WTC11 (cell line): ENCODE data around the gene CERT1. TPM values are rescaled to one million over a fixed set of nuclear protein-coding genes. Genes with fewer than 3 reads are reported as not detected.

Experiments used
- ATAC-seq: fragments of 200-7000 bp; cut with Tn5 transposase; 2 replicates; pipeline ENCODE4 v1.10.0; 2021; ENCODE audit warnings: mild to moderate bottlenecking, moderate library complexity
- CTCF ChIA-PET: fragments of 300-600 bp; sonication (Branson Sonifier 250); formaldehyde crosslinking; loops from one replicate; lab custom pipeline; 2021; ENCODE audit warnings: antibody characterized with exemption; lab: Charles Lee
- POLR2A ChIA-PET: fragments of 350-600 bp; sonication (Branson Sonifier 250); formaldehyde crosslinking; loops from one replicate; lab custom pipeline; 2021; ENCODE audit warnings: antibody characterized with exemption; lab: Charles Lee
- DNase-seq: peaks from one replicate; pipeline ENCODE4 v3.0.0; 2021; ENCODE audit warnings: low spot score
- H3K27ac Mint-ChIP-seq: 2 replicates; pipeline ENCODE4 v1.8.0; 2021; ENCODE audit warnings: mixed read lengths
- H3K27me3 Mint-ChIP-seq: 2 replicates; pipeline ENCODE4 v1.8.0; 2021; ENCODE audit warnings: low read depth, mild to moderate bottlenecking, moderate library complexity, mixed read lengths
- H3K36me3 Mint-ChIP-seq: 2 replicates; pipeline ENCODE4 v1.8.0; 2021; ENCODE audit warnings: mixed read lengths
- H3K4me1 Mint-ChIP-seq: 2 replicates; pipeline ENCODE4 v1.8.0; 2022; ENCODE audit warnings: mixed read lengths
- H3K4me3 Mint-ChIP-seq: 2 replicates; pipeline ENCODE4 v1.8.0; 2021; ENCODE audit warnings: mild to moderate bottlenecking, moderate library complexity, mixed read lengths
- H3K9me3 Mint-ChIP-seq: 2 replicates; pipeline ENCODE4 v1.8.0; 2021; ENCODE audit warnings: mixed read lengths
- ATF6 ChIP-seq: sonication (generic); formaldehyde crosslinking; IDR thresholded peaks from 2 replicates; pipeline ENCODE4 v1.8.1; 2023; ENCODE audit warnings: mild to moderate bottlenecking, missing genetic modification reagents
- CBFB ChIP-seq: sonication (generic); formaldehyde crosslinking; IDR thresholded peaks from 2 replicates; pipeline ENCODE4 v1.8.1; 2022; ENCODE audit warnings: mild to moderate bottlenecking, low read depth, missing genetic modification reagents
- E2F4 ChIP-seq: sonication (generic); formaldehyde crosslinking; IDR thresholded peaks from 2 replicates; pipeline ENCODE4 v1.8.1; 2022; ENCODE audit warnings: low read depth, mild to moderate bottlenecking, moderate library complexity, missing genetic modification reagents, borderline replicate concordance
- GABPB1 ChIP-seq: sonication (generic); formaldehyde crosslinking; IDR thresholded peaks from 2 replicates; pipeline ENCODE4 v1.8.1; 2023; ENCODE audit warnings: mild to moderate bottlenecking, missing genetic modification reagents
- HMGA2 ChIP-seq: fragments of 250-450 bp; sonication (Bioruptor Pico); IDR thresholded peaks from 2 replicates; pipeline ENCODE4 v1.4.0; 2021; ENCODE audit warnings: mild to moderate bottlenecking, moderate library complexity
- IRF2 ChIP-seq: sonication (generic); formaldehyde crosslinking; IDR thresholded peaks from 2 replicates; pipeline ENCODE4 v1.8.0; 2022; ENCODE audit warnings: low read depth, missing genetic modification reagents, borderline replicate concordance
- JAZF1 ChIP-seq: fragments of 250-450 bp; sonication (Bioruptor Pico); IDR thresholded peaks from 2 replicates; pipeline ENCODE4 v1.9.0; 2021; ENCODE audit warnings: moderate library complexity, mild to moderate bottlenecking, inconsistent platforms
- KAT7 ChIP-seq: sonication (generic); formaldehyde crosslinking; IDR thresholded peaks from 2 replicates; pipeline ENCODE4 v1.8.1; 2023; ENCODE audit warnings: missing genetic modification reagents, mild to moderate bottlenecking, borderline replicate concordance
- MAX ChIP-seq: sonication (generic); formaldehyde crosslinking; IDR thresholded peaks from 2 replicates; pipeline ENCODE4 v1.8.0; 2022; ENCODE audit warnings: mild to moderate bottlenecking, missing genetic modification reagents
- NFATC4 ChIP-seq: fragments of 250-450 bp; sonication (Bioruptor Pico); IDR thresholded peaks from 2 replicates; pipeline ENCODE4 v1.9.0; 2021; ENCODE audit warnings: mild to moderate bottlenecking
- NR3C1 ChIP-seq: sonication (generic); formaldehyde crosslinking; conservative IDR thresholded peaks from 2 replicates; pipeline ENCODE4 v1.8.1; 2023; ENCODE audit warnings: low read depth, mild to moderate bottlenecking, missing genetic modification reagents
- PREB ChIP-seq: sonication (generic); formaldehyde crosslinking; IDR thresholded peaks from 2 replicates; pipeline ENCODE4 v1.8.1; 2022; ENCODE audit warnings: mild to moderate bottlenecking, missing genetic modification reagents, moderate library complexity, borderline replicate concordance
- RELA ChIP-seq: sonication (generic); formaldehyde crosslinking; IDR thresholded peaks from 2 replicates; pipeline ENCODE4 v1.8.1; 2022; ENCODE audit warnings: missing genetic modification reagents, mild to moderate bottlenecking, borderline replicate concordance
- RORB ChIP-seq: fragments of 250-450 bp; sonication (Bioruptor Pico); IDR thresholded peaks from 2 replicates; pipeline ENCODE4 v1.9.0; 2021; ENCODE audit warnings: mild to moderate bottlenecking
- ZNF121 ChIP-seq: sonication (generic); formaldehyde crosslinking; IDR thresholded peaks from 2 replicates; pipeline ENCODE4 v1.8.0; 2023; ENCODE audit warnings: missing genetic modification reagents
- ZSCAN18 ChIP-seq: fragments of 250-450 bp; sonication (Bioruptor Pico); IDR thresholded peaks from 2 replicates; pipeline ENCODE4 v2.1.2; 2022; ENCODE audit warnings: mild to moderate bottlenecking, moderate library complexity
- total RNA-seq: library from RNA; stranded (reverse); gene quantifications from 3 replicates; pipeline ENCODE4 v1.2.3, GENCODE V29; 2021
- TF ChIP-seq, protein P1 (sequence below): sonication (generic); formaldehyde crosslinking; IDR thresholded peaks from 2 replicates; pipeline ENCODE4 v1.8.1; 2022; ENCODE audit warnings: low read depth, missing genetic modification reagents, borderline replicate concordance
- TF ChIP-seq, protein P2 (sequence below): sonication (generic); formaldehyde crosslinking; IDR thresholded peaks from 2 replicates; pipeline ENCODE4 v1.8.1; 2023; ENCODE audit warnings: mild to moderate bottlenecking, missing genetic modification reagents, moderate library complexity
- TF ChIP-seq, protein P3 (sequence below): fragments of 200-600 bp; IDR thresholded peaks from 2 replicates; pipeline ENCODE4 v1.8.0; 2022; ENCODE audit warnings: antibody characterized with exemption

The CERT1 gene
- total RNA-seq, 1 experiment from 2014 or later: 50.8 TPM

DNA sequence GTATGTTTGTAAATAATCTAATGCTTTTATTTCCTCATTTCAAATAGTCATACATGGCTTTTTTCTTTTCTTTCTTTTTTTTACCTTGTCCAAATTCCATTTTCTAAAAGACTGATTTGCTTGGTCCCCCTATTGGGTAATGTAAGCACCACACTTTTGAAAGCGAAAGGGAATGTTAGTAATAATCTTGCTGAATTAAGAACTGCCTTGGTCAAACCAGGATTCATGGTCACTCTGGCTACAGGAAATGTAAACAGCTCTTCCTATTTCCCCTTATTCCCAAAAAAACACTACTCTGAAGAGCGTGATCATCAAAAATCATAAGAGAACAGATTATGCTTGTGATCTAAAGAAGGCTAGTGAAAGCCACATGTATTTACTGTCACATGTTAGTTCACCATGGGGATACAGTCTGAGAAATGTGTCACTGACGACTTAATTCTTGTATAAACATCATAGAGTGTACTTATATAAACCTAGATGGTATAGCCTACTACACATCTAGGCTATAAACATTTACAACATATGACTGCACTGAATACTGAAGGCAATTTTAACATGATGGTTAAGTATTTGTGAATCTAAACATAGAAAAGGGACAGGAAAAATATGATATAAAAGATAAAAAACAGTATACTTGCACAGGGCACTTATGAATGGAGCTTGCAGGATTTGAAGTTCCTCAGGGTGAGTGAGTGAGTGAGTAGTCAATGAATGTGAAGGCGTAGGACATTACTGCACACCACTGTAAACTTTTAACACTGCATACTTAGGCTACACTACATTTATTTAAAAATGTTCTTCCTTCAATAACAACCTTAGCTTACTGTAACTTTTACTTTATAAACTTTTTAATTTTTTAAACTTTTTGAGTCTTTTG is 99.1 kb downstream of the CERT1 start (continued):
- TF ChIP-seq, protein P1, sequence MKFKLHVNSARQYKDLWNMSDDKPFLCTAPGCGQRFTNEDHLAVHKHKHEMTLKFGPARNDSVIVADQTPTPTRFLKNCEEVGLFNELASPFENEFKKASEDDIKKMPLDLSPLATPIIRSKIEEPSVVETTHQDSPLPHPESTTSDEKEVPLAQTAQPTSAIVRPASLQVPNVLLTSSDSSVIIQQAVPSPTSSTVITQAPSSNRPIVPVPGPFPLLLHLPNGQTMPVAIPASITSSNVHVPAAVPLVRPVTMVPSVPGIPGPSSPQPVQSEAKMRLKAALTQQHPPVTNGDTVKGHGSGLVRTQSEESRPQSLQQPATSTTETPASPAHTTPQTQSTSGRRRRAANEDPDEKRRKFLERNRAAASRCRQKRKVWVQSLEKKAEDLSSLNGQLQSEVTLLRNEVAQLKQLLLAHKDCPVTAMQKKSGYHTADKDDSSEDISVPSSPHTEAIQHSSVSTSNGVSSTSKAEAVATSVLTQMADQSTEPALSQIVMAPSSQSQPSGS (CRISPR knock-in tag): no peak
- TF ChIP-seq MAX (CRISPR knock-in tag) (no peak), RORB (CRISPR knock-in tag) (no peak), NR3C1 (CRISPR knock-in tag) (no peak), ZNF121 (no peak), PREB (no peak)
- TF ChIP-seq, protein P2, sequence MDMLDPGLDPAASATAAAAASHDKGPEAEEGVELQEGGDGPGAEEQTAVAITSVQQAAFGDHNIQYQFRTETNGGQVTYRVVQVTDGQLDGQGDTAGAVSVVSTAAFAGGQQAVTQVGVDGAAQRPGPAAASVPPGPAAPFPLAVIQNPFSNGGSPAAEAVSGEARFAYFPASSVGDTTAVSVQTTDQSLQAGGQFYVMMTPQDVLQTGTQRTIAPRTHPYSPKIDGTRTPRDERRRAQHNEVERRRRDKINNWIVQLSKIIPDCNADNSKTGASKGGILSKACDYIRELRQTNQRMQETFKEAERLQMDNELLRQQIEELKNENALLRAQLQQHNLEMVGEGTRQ (CRISPR knock-in tag): no peak

- H3K27ac Mint-ChIP-seq: no peak overlapping the region
- TF ChIP-seq KAT7 (CRISPR knock-in tag): no peak
- TF ChIP-seq ZSCAN18 (CRISPR knock-in tag): no peak
- H3K27me3 Mint-ChIP-seq: no peaks in the 10 kb centered on the region
- no peak for DNase-seq
- H3K36me3 Mint-ChIP-seq: peaks cover 10% of the 10 kb centered on the region; the same call in 1 of the 2 replicates
- ChIA-PET CTCF (no interaction called here), POLR2A (no interaction called here)
- ATAC-seq: no peak
- H3K9me3 Mint-ChIP-seq: no peaks in the 10 kb centered on the region
- H3K4me3 Mint-ChIP-seq: no peak overlapping the region
- H3K4me1 Mint-ChIP-seq: peaks cover 4% of the 10 kb centered on the region; the same call in 1 of the 2 replicates
Observed at GRCh38 chr5:75405296-75405695, 106.1 kb downstream of the CERT1 start.

DNA sequence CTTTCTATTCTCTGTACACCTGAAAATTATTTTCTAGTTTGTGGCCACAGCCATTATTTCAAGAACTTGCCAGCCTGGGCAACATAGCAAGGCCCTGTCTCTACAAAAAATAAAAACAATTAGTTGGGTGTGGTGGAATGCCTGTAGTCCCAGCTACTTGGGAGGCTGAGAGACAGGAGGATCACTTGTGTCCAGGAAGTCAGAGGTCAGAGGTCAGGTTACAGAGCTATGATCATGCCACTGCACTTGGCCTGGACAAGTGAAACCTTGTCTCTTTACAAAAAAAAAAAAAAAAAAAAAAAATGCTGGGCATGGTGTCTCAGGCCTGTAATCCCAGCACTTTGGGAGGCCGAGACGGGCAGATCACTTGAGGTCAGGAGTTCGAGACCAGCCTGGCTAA is 116.2 kb downstream of the CERT1 start:
- no peak overlapping the region for H3K27ac Mint-ChIP-seq
- ChIA-PET POLR2A (interaction anchor here (0.6 kb wide), 1 partner anchor 1348 kb away, joined by 3 read pairs; no protein-coding TSS in a partner anchor), CTCF (interaction anchor here (0.7 kb wide), 1 partner anchor 921 kb away, joined by 4 read pairs; no protein-coding TSS in a partner anchor)
- TF ChIP-seq CBFB (CRISPR knock-in tag) (no peak), IRF2 (CRISPR knock-in tag) (no peak), HMGA2 (CRISPR knock-in tag) (no peak), GABPB1 (CRISPR knock-in tag) (no peak), JAZF1 (CRISPR knock-in tag) (no peak), RELA (CRISPR knock-in tag) (no peak), MAX (CRISPR knock-in tag) (no peak), NFATC4 (CRISPR knock-in tag) (no peak), E2F4 (no peak), ATF6 (no peak)
- TF ChIP-seq, protein P3, sequence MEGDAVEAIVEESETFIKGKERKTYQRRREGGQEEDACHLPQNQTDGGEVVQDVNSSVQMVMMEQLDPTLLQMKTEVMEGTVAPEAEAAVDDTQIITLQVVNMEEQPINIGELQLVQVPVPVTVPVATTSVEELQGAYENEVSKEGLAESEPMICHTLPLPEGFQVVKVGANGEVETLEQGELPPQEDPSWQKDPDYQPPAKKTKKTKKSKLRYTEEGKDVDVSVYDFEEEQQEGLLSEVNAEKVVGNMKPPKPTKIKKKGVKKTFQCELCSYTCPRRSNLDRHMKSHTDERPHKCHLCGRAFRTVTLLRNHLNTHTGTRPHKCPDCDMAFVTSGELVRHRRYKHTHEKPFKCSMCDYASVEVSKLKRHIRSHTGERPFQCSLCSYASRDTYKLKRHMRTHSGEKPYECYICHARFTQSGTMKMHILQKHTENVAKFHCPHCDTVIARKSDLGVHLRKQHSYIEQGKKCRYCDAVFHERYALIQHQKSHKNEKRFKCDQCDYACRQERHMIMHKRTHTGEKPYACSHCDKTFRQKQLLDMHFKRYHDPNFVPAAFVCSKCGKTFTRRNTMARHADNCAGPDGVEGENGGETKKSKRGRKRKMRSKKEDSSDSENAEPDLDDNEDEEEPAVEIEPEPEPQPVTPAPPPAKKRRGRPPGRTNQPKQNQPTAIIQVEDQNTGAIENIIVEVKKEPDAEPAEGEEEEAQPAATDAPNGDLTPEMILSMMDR: no peak
- ATAC-seq (no peak), DNase-seq (no peak)
- no peaks in the 10 kb centered on the region for H3K9me3 Mint-ChIP-seq
- H3K4me3 Mint-ChIP-seq: no peak overlapping the region
- H3K4me1 Mint-ChIP-seq: peaks cover 7% of the 10 kb centered on the region
- peaks cover 3% of the 10 kb centered on the region for H3K36me3 Mint-ChIP-seq
- no peaks in the 10 kb centered on the region for H3K27me3 Mint-ChIP-seq
